PC-3 (cell line): ENCODE measurements around the gene SGCD. TPM values are rescaled to one million over a fixed set of nuclear protein-coding genes. Genes with fewer than 3 reads are reported as not detected.

ENCODE experiments used
- ATAC-seq: fragments of 200-7000 bp; cut with Tn5 transposase; 2 replicates; pipeline ENCODE4 v1.9.1; 2020; ENCODE audit warnings: mild to moderate bottlenecking, moderate library complexity
- BruUV-seq: library from RNA; stranded (reverse); fragments of 400-500 nt; replicated peaks from 2 replicates; lab custom pipeline; 2021; lab: Mats Ljungman, UMichigan
- CTCF ChIA-PET: fragments of 300-600 bp; sonication (Branson Sonifier 250); formaldehyde crosslinking; loops from one replicate; lab custom pipeline; 2022; ENCODE audit warnings: antibody characterized with exemption; lab: Charles Lee
- POLR2A ChIA-PET: fragments of 300-600 bp; sonication (Branson Sonifier 250); formaldehyde crosslinking; loops from one replicate; lab custom pipeline; 2022; ENCODE audit warnings: antibody characterized with exemption; ENCODE audit not compliant: unreplicated experiment; lab: Charles Lee
- DNase-seq: peaks from one replicate; pipeline ENCODE4 v3.0.0-alpha.2; 2015
- H2AFZ ChIP-seq: fragments of 300-600 bp; sonication (generic); 2 replicates; pipeline ENCODE4 v1.6.0; 2016; ENCODE audit warnings: antibody characterized with exemption, low read length
- H3F3A ChIP-seq: fragments of 300-600 bp; sonication (generic); one replicate; pipeline ENCODE4 v1.6.0; 2017; ENCODE audit warnings: antibody characterized with exemption, low read length, control low read depth, mild to moderate bottlenecking; ENCODE audit not compliant: unreplicated experiment
- H3K27ac ChIP-seq: fragments of 300-600 bp; sonication (generic); 2 replicates; pipeline ENCODE4 v1.5.1; 2016; ENCODE audit warnings: mild to moderate bottlenecking, low read length
- H3K27me3 ChIP-seq: fragments of 300-600 bp; sonication (generic); 2 replicates; pipeline ENCODE4 v1.6.1; 2016; ENCODE audit warnings: low read length, mixed read lengths
- H3K36me3 ChIP-seq: fragments of 300-600 bp; sonication (generic); 2 replicates; pipeline ENCODE4 v1.6.1; 2016; ENCODE audit warnings: low read depth, mixed run types, low read length, mixed read lengths
- H3K4me1 ChIP-seq: fragments of 300-600 bp; sonication (generic); 2 replicates; pipeline ENCODE4 v1.5.1; 2016; ENCODE audit warnings: low read length; ENCODE audit not compliant: insufficient read depth
- H3K4me2 ChIP-seq: fragments of 300-600 bp; sonication (generic); 2 replicates; pipeline ENCODE4 v1.6.0; 2016; ENCODE audit warnings: low read length
- H3K4me3 ChIP-seq: fragments of 300-600 bp; sonication (generic); 2 replicates; pipeline ENCODE4 v1.5.1; 2016; ENCODE audit warnings: mild to moderate bottlenecking, low read length, mixed read lengths
- H3K79me2 ChIP-seq: fragments of 300-600 bp; sonication (generic); 2 replicates; pipeline ENCODE4 v1.6.1; 2017; ENCODE audit warnings: low read length, mixed read lengths
- H3K9ac ChIP-seq: fragments of 300-600 bp; sonication (generic); 2 replicates; pipeline ENCODE4 v1.6.0; 2016; ENCODE audit warnings: mild to moderate bottlenecking, low read length
- H3K9me2 ChIP-seq: fragments of 300-600 bp; sonication (generic); replicated peaks from 2 replicates; pipeline ENCODE4 v1.6.1; 2016; ENCODE audit warnings: mixed run types, low read length, mixed read lengths
- H3K9me3 ChIP-seq: fragments of 300-600 bp; sonication (generic); 2 replicates; pipeline ENCODE4 v1.6.1; 2016; ENCODE audit warnings: low read length, mixed read lengths
- H4K20me1 ChIP-seq: fragments of 300-600 bp; sonication (generic); 2 replicates; pipeline ENCODE4 v1.6.1; 2016; ENCODE audit warnings: low read length, mixed read lengths
- EZH2 ChIP-seq: fragments of 300-600 bp; sonication (generic); IDR thresholded peaks from one replicate; pipeline ENCODE4 v1.6.1; 2017; ENCODE audit warnings: antibody characterized with exemption, mild to moderate bottlenecking, low read length; ENCODE audit not compliant: unreplicated experiment
- EZH2phosphoT487 ChIP-seq: fragments of 300-600 bp; sonication (generic); IDR thresholded peaks from 2 replicates; pipeline ENCODE4 v1.6.1; 2018; ENCODE audit warnings: mild to moderate bottlenecking, antibody characterized with exemption, low read length, borderline replicate concordance
- intact Hi-C: fragments of 100-400 bp; cut with micrococcal nuclease; formaldehyde crosslinking; loops from 2 replicates; pipeline ENCODE4 v1.9.0; 2023
- total RNA-seq: library from RNA; depleted of rRNA; stranded (reverse); fragments of >200 nt; gene quantifications from 2 replicates; pipeline ENCODE4 v1.2.3, GENCODE V29; 2014
- TF ChIP-seq, protein P1 (sequence below): fragments of 300-600 bp; sonication (generic); conservative IDR thresholded peaks from 2 replicates; pipeline ENCODE4 v1.5.1; 2017; ENCODE audit warnings: antibody characterized with exemption, low read depth, mild to moderate bottlenecking, low read length

The SGCD gene
- total RNA-seq, 1 experiment from 2014 or later: 0.15 TPM

DNA sequence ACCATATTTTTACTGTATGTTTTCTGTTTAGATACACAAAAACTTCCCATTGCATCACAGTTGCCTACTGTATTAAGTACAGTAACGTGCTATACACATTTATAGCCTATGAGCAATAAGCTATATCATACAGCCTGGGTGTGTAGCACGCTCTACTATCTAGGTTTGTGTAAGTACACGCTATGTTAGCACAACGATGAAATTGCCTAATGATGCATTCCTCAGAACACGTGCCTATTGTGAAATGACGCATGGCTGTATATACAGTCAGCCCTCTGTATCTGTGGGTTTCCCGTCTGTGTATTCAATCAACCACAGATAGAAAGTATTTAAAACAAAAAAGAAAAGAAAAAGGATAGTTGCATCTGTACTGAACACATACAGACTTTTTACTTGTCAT lies 64.2 kb downstream of the SGCD start:
- H3F3A ChIP-seq: no peaks in the 10 kb centered on the region
- TF ChIP-seq EZH2phosphoT487: no peak
- TF ChIP-seq, protein P1, sequence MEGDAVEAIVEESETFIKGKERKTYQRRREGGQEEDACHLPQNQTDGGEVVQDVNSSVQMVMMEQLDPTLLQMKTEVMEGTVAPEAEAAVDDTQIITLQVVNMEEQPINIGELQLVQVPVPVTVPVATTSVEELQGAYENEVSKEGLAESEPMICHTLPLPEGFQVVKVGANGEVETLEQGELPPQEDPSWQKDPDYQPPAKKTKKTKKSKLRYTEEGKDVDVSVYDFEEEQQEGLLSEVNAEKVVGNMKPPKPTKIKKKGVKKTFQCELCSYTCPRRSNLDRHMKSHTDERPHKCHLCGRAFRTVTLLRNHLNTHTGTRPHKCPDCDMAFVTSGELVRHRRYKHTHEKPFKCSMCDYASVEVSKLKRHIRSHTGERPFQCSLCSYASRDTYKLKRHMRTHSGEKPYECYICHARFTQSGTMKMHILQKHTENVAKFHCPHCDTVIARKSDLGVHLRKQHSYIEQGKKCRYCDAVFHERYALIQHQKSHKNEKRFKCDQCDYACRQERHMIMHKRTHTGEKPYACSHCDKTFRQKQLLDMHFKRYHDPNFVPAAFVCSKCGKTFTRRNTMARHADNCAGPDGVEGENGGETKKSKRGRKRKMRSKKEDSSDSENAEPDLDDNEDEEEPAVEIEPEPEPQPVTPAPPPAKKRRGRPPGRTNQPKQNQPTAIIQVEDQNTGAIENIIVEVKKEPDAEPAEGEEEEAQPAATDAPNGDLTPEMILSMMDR: no peak
- TF ChIP-seq EZH2: no peak
- ChIA-PET POLR2A (no interaction called here), CTCF (no interaction called here)
- H3K9ac ChIP-seq: no peak overlapping the region
- no peaks in the 10 kb centered on the region for H4K20me1 ChIP-seq
- no peaks in the 10 kb centered on the region for H3K4me1 ChIP-seq
- no TSS peak for BruUV-seq
- H3K36me3 ChIP-seq: no peaks in the 10 kb centered on the region
- no peak overlapping the region for H2AFZ ChIP-seq
- no peak overlapping the region for H3K4me3 ChIP-seq
- ATAC-seq (no peak), DNase-seq (no peak)
- intact Hi-C loops: no loop called here
- no peak overlapping the region for H3K4me2 ChIP-seq
- no peaks in the 10 kb centered on the region for H3K27me3 ChIP-seq
- H3K9me2 ChIP-seq: no peaks in the 10 kb centered on the region
- no peaks in the 10 kb centered on the region for H3K79me2 ChIP-seq
- no peaks in the 10 kb centered on the region for H3K9me3 ChIP-seq
- no peak overlapping the region for H3K27ac ChIP-seq

DNA sequence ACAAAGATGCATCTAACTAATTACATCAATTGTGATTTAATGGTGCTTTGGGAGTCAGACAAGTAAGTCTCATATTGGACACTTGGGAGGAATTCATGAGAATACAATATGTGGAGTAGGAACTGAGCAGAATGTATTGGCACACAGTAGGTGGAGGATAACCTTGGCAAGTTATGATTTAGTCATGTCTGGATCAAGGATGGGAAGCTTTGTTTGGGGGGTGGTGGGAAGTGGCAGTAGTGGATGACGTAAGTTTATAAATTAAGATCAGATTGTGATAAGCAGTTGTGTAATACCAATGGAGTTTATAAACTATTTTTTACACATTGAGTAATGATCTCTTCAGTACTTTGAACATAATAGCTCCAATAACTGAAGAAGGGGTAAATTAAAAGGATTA lies 67.0 kb downstream of the SGCD start:
- Histone ChIP-seq H3K4me3 (no peak overlapping the region), H3K9me2 (no peaks in the 10 kb centered on the region), H3K9ac (no peak overlapping the region), H4K20me1 (no peaks in the 10 kb centered on the region), H3K4me1 (no peaks in the 10 kb centered on the region), H3K4me2 (no peak overlapping the region), H3F3A (no peaks in the 10 kb centered on the region), H3K27ac (no peak overlapping the region), H3K36me3 (no peaks in the 10 kb centered on the region), H3K9me3 (no peaks in the 10 kb centered on the region), H2AFZ (no peak overlapping the region), H3K79me2 (no peaks in the 10 kb centered on the region), H3K27me3 (no peaks in the 10 kb centered on the region)
- TF ChIP-seq EZH2 (no peak), EZH2phosphoT487 (no peak)
- TF ChIP-seq, protein P1: no peak
- POLR2A ChIA-PET: no interaction called here
- ATAC-seq (no peak), DNase-seq (no peak)
- CTCF ChIA-PET: no interaction called here
- BruUV-seq: no TSS peak
- intact Hi-C loops: no loop called here

DNA sequence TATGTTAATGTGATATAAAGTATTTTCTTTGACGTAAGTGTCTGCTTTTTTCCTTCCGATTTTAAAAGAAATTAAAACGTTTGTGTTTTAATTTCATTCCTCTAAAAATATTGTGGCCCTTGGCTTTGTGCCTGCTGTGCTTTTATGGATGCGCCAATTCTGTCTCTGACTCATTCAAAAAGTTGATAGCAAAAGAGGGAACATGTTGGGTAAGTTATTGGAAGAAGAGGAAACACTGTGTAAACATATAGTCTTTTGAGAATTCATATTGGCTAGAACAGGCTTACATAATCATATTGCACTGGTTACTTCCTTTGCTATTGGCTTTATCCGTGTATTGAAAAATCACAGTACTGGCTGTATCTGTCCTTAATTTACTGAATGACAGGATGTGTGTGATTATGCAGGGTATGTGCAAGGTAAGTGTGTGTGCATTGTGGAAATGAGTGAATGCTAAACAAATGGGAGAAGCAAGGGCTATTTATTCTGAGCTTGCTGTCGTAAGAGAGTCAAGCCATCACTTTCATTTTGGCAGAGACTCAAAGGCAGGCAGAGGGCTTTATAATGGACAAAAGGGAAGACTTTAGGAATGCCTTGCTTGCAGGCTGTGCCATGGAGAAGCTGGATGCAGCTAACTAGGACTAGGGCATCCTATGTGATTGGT lies 67.8 kb downstream of the SGCD start:
- H3K4me1 ChIP-seq: no peaks in the 10 kb centered on the region
- H3K9me3 ChIP-seq: no peaks in the 10 kb centered on the region
- ChIA-PET POLR2A (no interaction called here), CTCF (no interaction called here)
- no peak overlapping the region for H3K9ac ChIP-seq
- H3K27me3 ChIP-seq: no peaks in the 10 kb centered on the region
- no peaks in the 10 kb centered on the region for H3K79me2 ChIP-seq
- ATAC-seq: no peak
- H3K36me3 ChIP-seq: no peaks in the 10 kb centered on the region
- intact Hi-C loops: no loop called here
- H3F3A ChIP-seq: no peaks in the 10 kb centered on the region
- no peak overlapping the region for H3K4me3 ChIP-seq
- no peaks in the 10 kb centered on the region for H3K9me2 ChIP-seq
- DNase-seq: no peak
- no peak overlapping the region for H3K4me2 ChIP-seq
- no TSS peak for BruUV-seq
- no peak overlapping the region for H2AFZ ChIP-seq
- TF ChIP-seq, protein P1: no peak
- TF ChIP-seq EZH2 (no peak), EZH2phosphoT487 (no peak)
- no peak overlapping the region for H3K27ac ChIP-seq
- H4K20me1 ChIP-seq: no peaks in the 10 kb centered on the region
